K562 (cell line): ENCODE measurements around the gene TPGS2. TPM values are rescaled to one million over a fixed set of nuclear protein-coding genes. Genes with fewer than 3 reads are reported as not detected.

ENCODE experiments used
- ATAC-seq: fragments of 200-7000 bp; cut with Tn5 transposase; 3 replicates; pipeline ENCODE4 v1.9.1; 2020; ENCODE audit warnings: moderate library complexity
- BruUV-seq: library from RNA; stranded (reverse); fragments of 400-500 nt; replicated peaks from 2 replicates; lab custom pipeline; 2021; lab: Mats Ljungman, UMichigan
- CTCF ChIA-PET: fragments of 300-600 bp; formaldehyde crosslinking; extraction: SDS; loops from one replicate; lab custom pipeline; 2021; ENCODE audit warnings: low intra/inter-chr PET ratio; lab: Yijun Ruan, JAX
- POLR2A ChIA-PET: fragments of 300-600, 350-650 bp; sonication (Branson Sonifier 250); formaldehyde crosslinking; extraction: SDS; loops from one replicate; lab custom pipeline; 2021; ENCODE audit warnings: antibody characterized with exemption, inconsistent platforms; lab: Yijun Ruan, JAX
- DNase-seq, 4 experiments: peaks; one replicate each; pipeline versions ENCODE4 v3.0.0 to v3.0.0-alpha.2; 2011 to 2018; ENCODE audit warnings: low spot score in 3 of 4, mixed read lengths in 3 of 4; ENCODE audit errors: extremely low read depth in 1 of 4
- FAIRE-seq: peaks from 2 replicates; lab custom pipeline; 2011; peaks lifted over from hg19 to GRCh38; lab: Jason Lieb, UNC
- H2AFZ ChIP-seq: 2 replicates; pipeline ENCODE4 v1.6.0; 2011; ENCODE audit warnings: low read depth, low read length, control low read depth, inconsistent platforms
- H3K27ac ChIP-seq: fragments of 200-600 bp; 3 replicates; pipeline ENCODE4 v1.8.0; 2011; ENCODE audit warnings: low read depth, mild to moderate bottlenecking, control low read depth, inconsistent platforms, low read length, moderate library complexity, mixed read lengths; ENCODE audit errors: extremely low read depth
- H3K27me3 ChIP-seq, 2 experiments: fragments of 300-600 bp in 1 of 2; 2 replicates in 1 of 2; 3 replicates in 1 of 2; pipeline versions ENCODE4 v1.6.0 to v1.8.0; 2011; ENCODE audit warnings: inconsistent platforms in 2 of 2, low read length in 2 of 2, mild to moderate bottlenecking in 1 of 2, mixed read lengths in 1 of 2, moderate library complexity in 1 of 2; ENCODE audit not compliant: control insufficient read depth in 2 of 2, insufficient read depth in 2 of 2
- H3K36me3 ChIP-seq: fragments of 300-600 bp; 3 replicates; pipeline ENCODE4 v1.8.0; 2011; ENCODE audit warnings: mild to moderate bottlenecking, low read length, inconsistent platforms; ENCODE audit not compliant: control insufficient read depth, insufficient read depth
- H3K4me1 ChIP-seq, 2 experiments: fragments of 200-600 bp in 1 of 2; replicated peaks in 1 of 2; 2 replicates in 1 of 2; 3 replicates in 1 of 2; pipeline versions ENCODE4 v1.5.1 to v1.8.0; 2011; ENCODE audit warnings: inconsistent platforms in 2 of 2, low read length in 2 of 2, mild to moderate bottlenecking in 1 of 2, mixed read lengths in 1 of 2, moderate library complexity in 1 of 2; ENCODE audit not compliant: control insufficient read depth in 2 of 2, insufficient read depth in 2 of 2
- H3K4me2 ChIP-seq: 2 replicates; pipeline ENCODE4 v1.6.1; 2011; ENCODE audit warnings: low read length, control low read depth, inconsistent platforms, mixed read lengths; ENCODE audit not compliant: insufficient read depth
- H3K4me3 ChIP-seq: fragments of 200-600 bp; sonication (generic), shearing (Covaris generic); 2 replicates; pipeline ENCODE4 v1.5.1; 2016; ENCODE audit warnings: control low read depth, inconsistent platforms
- H3K79me2 ChIP-seq: fragments of 200-600 bp; 3 replicates; pipeline ENCODE4 v1.8.0; 2011; ENCODE audit warnings: low read length, inconsistent platforms; ENCODE audit not compliant: control insufficient read depth, insufficient read depth
- H3K9ac ChIP-seq, 2 experiments: 2 replicates each; pipeline versions ENCODE4 v1.6.0 to v1.6.1; 2011; ENCODE audit warnings: low read depth in 2 of 2, low read length in 2 of 2, control low read depth in 1 of 2, inconsistent platforms in 1 of 2, mild to moderate bottlenecking in 1 of 2, mixed read lengths in 1 of 2; ENCODE audit not compliant: insufficient read depth in 1 of 2
- H3K9me1 ChIP-seq: one replicate; pipeline ENCODE4 v1.6.0; 2011; ENCODE audit warnings: inconsistent platforms, mild to moderate bottlenecking, low read length, moderate library complexity; ENCODE audit not compliant: control insufficient read depth, insufficient read depth
- H3K9me3 ChIP-seq: replicated peaks from 2 replicates; pipeline ENCODE4 v1.5.1; 2011; ENCODE audit warnings: low read depth, low read length, inconsistent platforms; ENCODE audit not compliant: control insufficient read depth, insufficient read depth
- H4K20me1 ChIP-seq: replicated peaks from 2 replicates; pipeline ENCODE4 v1.6.1; 2011; ENCODE audit warnings: low read length, inconsistent platforms, mixed read lengths; ENCODE audit not compliant: control insufficient read depth, insufficient read depth
- BACH1 ChIP-seq: fragments of 200-800 bp; sonication (Bioruptor generic); IDR thresholded peaks from 2 replicates; pipeline ENCODE4 v1.6.1; 2016; ENCODE audit warnings: missing genetic modification characterization, missing compliant biosample characterization
- BCLAF1 ChIP-seq, 2 experiments: fragments of 450-650 bp in 1 of 2; IDR thresholded peaks; 2 replicates each; pipeline ENCODE4 v1.6.1; 2011 to 2017; ENCODE audit warnings: low read depth in 2 of 2, antibody characterized with exemption in 1 of 2, borderline replicate concordance in 1 of 2, low read length in 1 of 2, mild to moderate bottlenecking in 1 of 2, mixed read lengths in 1 of 2; ENCODE audit not compliant: control insufficient read depth in 1 of 2
- FUS ChIP-seq: fragments of 200-400 bp; formaldehyde crosslinking; optimal IDR thresholded peaks from 2 replicates; pipeline ENCODE3; 2017; ENCODE audit warnings: low read depth, low read length
- ZNF41 ChIP-seq: fragments of 250-450 bp; sonication (Bioruptor Pico); conservative IDR thresholded peaks from 2 replicates; pipeline ENCODE4 v1.4.0; 2020; ENCODE audit warnings: mild to moderate bottlenecking
- WGBS: fragments of 100-300 bp; shearing (Covaris generic); methylation state at CpG from one replicate; pipeline ENCODE4 v1.1.6; 2016; ENCODE audit warnings: low coverage, mixed read lengths; ENCODE audit not compliant: insufficient coverage; ENCODE audit errors: missing lambda C conversion rate; 5-methylcytosine and 5-hydroxymethylcytosine counted together
- in situ Hi-C: fragments of 300-500 bp; cut with MboI; formaldehyde crosslinking; loops from 4 replicates; pipeline ENCODE4 v1.15.0; 2018; ENCODE audit warnings: inconsistent platforms, mixed read lengths
- intact Hi-C: fragments of 100-400 bp; cut with micrococcal nuclease; formaldehyde crosslinking; loops from 2 replicates; pipeline ENCODE4 v1.14.2; 2022
- polyA plus RNA-seq, 8 experiments: library from polyadenylated mRNA; depleted of rRNA in 4 of 8; stranded (reverse) in 5 of 8; unstranded in 3 of 8; fragments of >200 nt; fragmentation: Nextera tagmentation in 2 of 8; fragmentation: Illumina TruSeq in 1 of 8; extraction: Ambion mirVana in 2 of 8; extraction: Trizol in 1 of 8; gene quantifications; 2 replicates each; pipeline versions ENCODE4 v1.2.1 to v1.2.3, GENCODE V29; 2011 to 2014; ENCODE audit warnings: inconsistent platforms in 1 of 8, missing spikeins in 1 of 8
- total RNA-seq, 7 experiments: library from RNA; depleted of rRNA in 6 of 7; stranded (reverse); fragments of >200 nt in 6 of 7; fragmentation: Illumina TruSeq in 2 of 7; extraction: Trizol in 2 of 7; gene quantifications; 2 replicates each; pipeline versions ENCODE4 v1.2.1 to v1.2.3, GENCODE V29; 2011 to 2021; ENCODE audit warnings: low replicate concordance in 1 of 7
- TF ChIP-seq, protein P1 (sequence below): sonication (generic); formaldehyde crosslinking; IDR thresholded peaks from 2 replicates; pipeline ENCODE4 v1.8.0; 2022; ENCODE audit warnings: mild to moderate bottlenecking, missing genetic modification reagents

TPGS2 gene
- total and polyA plus RNA-seq, 9 of the 15 experiments (the other 6 are each of a cell fraction or from before 2014, with no cell fraction given), result 94.2 to 449 (median 134) TPM

DNA sequence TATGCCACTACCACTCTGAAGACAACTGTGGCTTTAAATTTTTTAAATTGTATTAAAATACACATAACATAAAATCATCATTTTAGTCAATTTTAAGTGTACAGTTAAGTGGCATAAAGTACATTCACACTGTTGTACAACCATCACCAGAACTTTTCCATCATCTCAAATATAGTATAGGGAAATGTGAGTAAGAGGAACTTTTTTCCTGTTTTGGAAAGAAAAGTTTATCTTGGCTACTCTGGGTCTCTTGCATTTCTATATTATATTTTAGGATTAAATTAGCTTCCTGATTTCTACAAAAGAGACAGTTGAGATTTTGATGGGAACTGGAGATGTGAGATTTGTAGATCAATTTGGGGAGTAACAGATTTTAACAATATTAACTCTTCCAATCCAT, 3.3 kb downstream of the TPGS2 start:
- Histone ChIP-seq H3K4me1 (peaks cover 3 to 13% of the 10 kb centered on the region in 2 experiments; a peak in 3 of 5 replicates), H3K9ac (no peak overlapping the region), H3K79me2 (peaks cover 71% of the 10 kb centered on the region), H3K9me1 (no peaks in the 10 kb centered on the region), H3K9me3 (no peaks in the 10 kb centered on the region), H3K36me3 (peaks cover 51% of the 10 kb centered on the region), H2AFZ (no peak overlapping the region), H3K4me3 (no peak overlapping the region), H4K20me1 (no peaks in the 10 kb centered on the region), H3K27ac (no peak overlapping the region), H3K27me3 (no peaks in the 10 kb centered on the region; a peak in 1 of 5 replicates), H3K4me2 (no peak overlapping the region)
- no peak for ATAC-seq
- POLR2A ChIA-PET, result no interaction called here
- TF ChIP-seq ZNF41 (CRISPR knock-in tag), result no peak
- TF ChIP-seq BACH1 (tag), result no peak
- FAIRE-seq, result no peak
- no peak for DNase-seq
- BruUV-seq, result no TSS peak
- intact Hi-C loops (no loop called here), in situ Hi-C loops (no loop called here)
- CTCF ChIA-PET, result no interaction called here

DNA sequence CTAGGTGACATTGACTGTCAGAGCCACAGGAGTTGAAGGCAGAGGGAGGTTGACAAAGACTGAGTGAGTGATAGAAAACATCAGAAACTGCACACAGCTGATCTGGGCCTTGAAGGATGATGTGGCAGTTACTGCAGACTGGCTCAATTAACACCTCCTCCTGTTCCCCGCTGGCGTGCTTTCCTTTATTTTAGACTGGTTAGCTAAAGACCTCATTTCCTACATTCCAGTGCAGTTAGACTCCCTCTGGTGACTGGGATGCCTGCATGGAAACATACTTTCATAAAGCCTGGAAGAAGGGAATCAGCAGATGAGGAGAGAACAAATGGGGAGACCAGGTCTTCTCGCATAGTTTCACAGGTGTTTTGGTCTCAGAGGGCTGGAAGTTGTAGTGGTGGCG, 7.1 kb downstream of the TPGS2 start:
- Histone ChIP-seq H3K27me3 (no peaks in the 10 kb centered on the region; a peak in 1 of 5 replicates), H3K79me2 (peaks cover 39% of the 10 kb centered on the region), H3K36me3 (peaks cover 86% of the 10 kb centered on the region), H3K9me1 (no peaks in the 10 kb centered on the region), H3K9ac (no peak overlapping the region), H2AFZ (no peak overlapping the region), H3K9me3 (no peaks in the 10 kb centered on the region), H3K4me3 (no peak overlapping the region), H4K20me1 (no peaks in the 10 kb centered on the region), H3K4me2 (no peak overlapping the region), H3K27ac (0 out of 3 replicates have a peak overlapping the region, but pooled peaks have one; percentile 6), H3K4me1 (no peaks in the 10 kb centered on the region; a peak in 1 of 5 replicates)
- ChIA-PET POLR2A (interaction anchor here (0.9 to 1.2 kb wide), 2 partner anchors 9 to 10 kb away, joined by 3 to 6 read pairs; no protein-coding TSS in a partner anchor), CTCF (no interaction called here)
- no TSS peak for BruUV-seq
- ATAC-seq (peak; percentile 35; the same call in 2 of the 3 replicates), DNase-seq (no peak), FAIRE-seq (no peak)
- 98% methylated on average over 4 of the region's 4 CpGs for WGBS
- intact Hi-C loops (no loop called here), in situ Hi-C loops (no loop called here)
- TF ChIP-seq FUS (no peak), BCLAF1 (IDR thresholded peaks at IDR 0.05; ENCODE audit: borderline replicate concordance in 1 of 2, control insufficient read depth in 1 of 2, low read depth in 2 of 2, low read length in 1 of 2) (no peak)
- TF ChIP-seq, protein P1, sequence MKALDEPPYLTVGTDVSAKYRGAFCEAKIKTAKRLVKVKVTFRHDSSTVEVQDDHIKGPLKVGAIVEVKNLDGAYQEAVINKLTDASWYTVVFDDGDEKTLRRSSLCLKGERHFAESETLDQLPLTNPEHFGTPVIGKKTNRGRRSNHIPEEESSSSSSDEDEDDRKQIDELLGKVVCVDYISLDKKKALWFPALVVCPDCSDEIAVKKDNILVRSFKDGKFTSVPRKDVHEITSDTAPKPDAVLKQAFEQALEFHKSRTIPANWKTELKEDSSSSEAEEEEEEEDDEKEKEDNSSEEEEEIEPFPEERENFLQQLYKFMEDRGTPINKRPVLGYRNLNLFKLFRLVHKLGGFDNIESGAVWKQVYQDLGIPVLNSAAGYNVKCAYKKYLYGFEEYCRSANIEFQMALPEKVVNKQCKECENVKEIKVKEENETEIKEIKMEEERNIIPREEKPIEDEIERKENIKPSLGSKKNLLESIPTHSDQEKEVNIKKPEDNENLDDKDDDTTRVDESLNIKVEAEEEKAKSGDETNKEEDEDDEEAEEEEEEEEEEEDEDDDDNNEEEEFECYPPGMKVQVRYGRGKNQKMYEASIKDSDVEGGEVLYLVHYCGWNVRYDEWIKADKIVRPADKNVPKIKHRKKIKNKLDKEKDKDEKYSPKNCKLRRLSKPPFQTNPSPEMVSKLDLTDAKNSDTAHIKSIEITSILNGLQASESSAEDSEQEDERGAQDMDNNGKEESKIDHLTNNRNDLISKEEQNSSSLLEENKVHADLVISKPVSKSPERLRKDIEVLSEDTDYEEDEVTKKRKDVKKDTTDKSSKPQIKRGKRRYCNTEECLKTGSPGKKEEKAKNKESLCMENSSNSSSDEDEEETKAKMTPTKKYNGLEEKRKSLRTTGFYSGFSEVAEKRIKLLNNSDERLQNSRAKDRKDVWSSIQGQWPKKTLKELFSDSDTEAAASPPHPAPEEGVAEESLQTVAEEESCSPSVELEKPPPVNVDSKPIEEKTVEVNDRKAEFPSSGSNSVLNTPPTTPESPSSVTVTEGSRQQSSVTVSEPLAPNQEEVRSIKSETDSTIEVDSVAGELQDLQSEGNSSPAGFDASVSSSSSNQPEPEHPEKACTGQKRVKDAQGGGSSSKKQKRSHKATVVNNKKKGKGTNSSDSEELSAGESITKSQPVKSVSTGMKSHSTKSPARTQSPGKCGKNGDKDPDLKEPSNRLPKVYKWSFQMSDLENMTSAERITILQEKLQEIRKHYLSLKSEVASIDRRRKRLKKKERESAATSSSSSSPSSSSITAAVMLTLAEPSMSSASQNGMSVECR (CRISPR knock-in tag), result no peak
